Panc1 (cell line): ENCODE results near the gene KRT1.

ENCODE experiments used
- POLR2AphosphoS5 ChIP-seq: IDR thresholded peaks from 2 replicates; pipeline ENCODE4 v1.6.1; 2012; ENCODE audit warnings: mild to moderate bottlenecking, low read depth, low read length, moderate library complexity
- REST ChIP-seq, 2 experiments: IDR thresholded peaks; 2 replicates each; pipeline ENCODE4 v1.6.1; 2011 to 2012; ENCODE audit warnings: low read depth in 2 of 2, control low read depth in 1 of 2, low read length in 1 of 2, mild to moderate bottlenecking in 1 of 2, moderate library complexity in 1 of 2; ENCODE audit not compliant: insufficient read depth in 1 of 2
- TF ChIP-seq, protein P1 (sequence below): fragments of 450-650 bp; IDR thresholded peaks from 2 replicates; pipeline ENCODE4 v1.5.1; 2017; ENCODE audit warnings: mild to moderate bottlenecking

DNA sequence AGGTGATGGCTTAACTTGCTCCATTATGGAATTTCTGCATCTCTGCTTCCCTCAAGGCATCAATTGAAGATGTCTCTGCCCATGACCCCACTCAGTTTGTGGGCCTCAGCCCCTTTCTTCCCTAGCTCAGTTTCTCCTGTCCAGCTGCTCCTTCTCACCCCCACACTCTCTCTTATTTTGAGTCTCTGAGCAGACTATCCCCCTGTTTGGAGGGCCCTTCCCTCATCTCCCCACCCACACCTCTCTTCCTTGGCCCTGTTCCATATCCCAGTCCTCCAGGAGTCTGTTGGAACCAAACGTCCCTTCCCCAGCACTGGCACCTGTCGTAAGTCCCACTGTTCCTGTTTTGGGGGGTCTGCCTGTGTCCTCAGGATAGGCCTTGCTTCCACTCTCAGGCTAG lies 8.3 kb upstream of the KRT1 start:
- TF ChIP-seq, protein P1, sequence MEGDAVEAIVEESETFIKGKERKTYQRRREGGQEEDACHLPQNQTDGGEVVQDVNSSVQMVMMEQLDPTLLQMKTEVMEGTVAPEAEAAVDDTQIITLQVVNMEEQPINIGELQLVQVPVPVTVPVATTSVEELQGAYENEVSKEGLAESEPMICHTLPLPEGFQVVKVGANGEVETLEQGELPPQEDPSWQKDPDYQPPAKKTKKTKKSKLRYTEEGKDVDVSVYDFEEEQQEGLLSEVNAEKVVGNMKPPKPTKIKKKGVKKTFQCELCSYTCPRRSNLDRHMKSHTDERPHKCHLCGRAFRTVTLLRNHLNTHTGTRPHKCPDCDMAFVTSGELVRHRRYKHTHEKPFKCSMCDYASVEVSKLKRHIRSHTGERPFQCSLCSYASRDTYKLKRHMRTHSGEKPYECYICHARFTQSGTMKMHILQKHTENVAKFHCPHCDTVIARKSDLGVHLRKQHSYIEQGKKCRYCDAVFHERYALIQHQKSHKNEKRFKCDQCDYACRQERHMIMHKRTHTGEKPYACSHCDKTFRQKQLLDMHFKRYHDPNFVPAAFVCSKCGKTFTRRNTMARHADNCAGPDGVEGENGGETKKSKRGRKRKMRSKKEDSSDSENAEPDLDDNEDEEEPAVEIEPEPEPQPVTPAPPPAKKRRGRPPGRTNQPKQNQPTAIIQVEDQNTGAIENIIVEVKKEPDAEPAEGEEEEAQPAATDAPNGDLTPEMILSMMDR, result no peak
- TF ChIP-seq REST (IDR thresholded peaks at IDR 0.05; ENCODE audit: insufficient read depth in 1 of 2, low read depth in 2 of 2, low read length in 1 of 2) (no peak), POLR2AphosphoS5 (no peak)
